NOMO-1 treated with dmso at 0.1 percent for 144 hours (cell line): Measurements from ENCODE around the gene MAP3K10.
"Not testable (repeated sequence)": the region's sequence is repeated elsewhere in the genome, so short reads cannot be mapped to it uniquely, and the experiment has no call there.

Experiments used
- DNase-seq: peaks from one replicate; lab custom pipeline; 2025; ENCODE audit not compliant: unreplicated experiment; lab: John Stamatoyannopoulos, UW

Gene MAP3K10

DNA sequence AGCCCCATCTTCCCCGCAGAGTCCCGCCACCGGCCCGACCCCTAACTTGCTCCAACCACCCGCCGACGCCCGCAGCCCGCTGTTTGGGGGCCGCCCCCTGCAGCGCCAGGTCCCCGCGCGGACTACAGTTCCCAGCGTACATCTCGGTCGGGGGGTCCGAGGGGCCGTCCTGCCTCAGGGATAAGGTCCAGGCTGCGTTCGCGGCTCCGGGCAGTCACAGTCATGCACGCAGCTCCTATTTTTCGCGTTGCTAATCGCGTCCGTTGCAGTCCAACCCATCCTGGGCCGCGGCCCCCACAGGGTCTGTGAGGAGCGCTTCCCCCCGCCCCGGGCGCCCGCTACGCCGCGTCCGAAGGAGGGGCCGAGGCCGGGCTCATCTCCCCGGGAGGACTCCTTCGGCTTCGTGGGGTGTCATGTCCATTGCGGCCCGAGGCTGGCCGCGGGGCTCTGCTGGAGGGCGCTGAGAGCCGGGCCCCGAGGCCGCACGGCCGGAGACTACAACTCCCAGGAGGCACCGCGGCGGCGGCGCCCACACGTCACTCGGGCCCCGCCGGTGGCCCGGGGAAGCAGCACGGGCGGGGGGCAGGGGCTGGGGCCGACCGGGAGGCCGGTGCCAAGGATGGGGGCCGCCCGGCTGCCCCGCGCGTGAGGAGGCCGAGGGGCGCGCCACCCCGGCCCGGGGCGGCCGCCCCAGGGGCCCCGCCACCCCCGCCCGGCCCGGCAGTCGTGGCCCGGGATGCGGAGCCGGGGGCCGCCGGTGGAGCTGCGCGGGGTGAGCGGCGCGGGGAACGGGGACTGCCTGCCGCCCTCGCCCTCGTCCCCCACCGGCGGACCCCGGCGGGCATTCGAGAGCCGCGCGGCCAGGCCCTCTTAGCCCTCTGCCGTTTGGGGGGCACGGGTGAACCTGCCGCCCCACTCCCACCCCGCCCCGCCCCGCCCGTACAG is at the start of gene MAP3K10:
MAP3K10 (plus strand) TSS at position 536 of the 945 bp plus-strand sequence. CDS start 606 bp downstream, outside the sequence.
- DNase-seq, result peak; percentile 39

DNA sequence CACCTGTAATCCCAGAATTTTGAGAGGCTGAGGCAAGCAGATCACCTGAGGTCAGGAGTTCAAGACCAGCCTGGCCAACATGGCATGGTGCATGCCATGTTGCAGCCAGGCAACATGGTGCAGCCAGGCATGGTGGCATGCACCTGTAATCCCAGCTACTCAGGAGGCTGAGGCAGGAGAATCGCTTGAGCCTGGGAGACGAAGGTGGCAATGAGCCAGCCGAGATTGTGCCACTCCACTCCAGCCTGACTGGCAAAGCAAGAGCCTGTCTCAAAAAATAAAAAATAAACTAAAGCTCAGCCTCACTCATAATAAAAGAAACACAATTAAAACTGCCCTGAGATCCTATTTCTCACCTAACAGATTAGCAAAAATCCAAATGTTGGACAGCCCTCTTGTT is 49.7 kb upstream of the MAP3K10 start:
- no peak for DNase-seq

GRCh38 chr19:40143612-40144011 is 47.6 kb upstream of the MAP3K10 start:
- DNase-seq, result peak; percentile 77

GRCh38 chr19:40144151-40144550 is 47.1 kb upstream of the MAP3K10 start:
- no peak for DNase-seq

DNA sequence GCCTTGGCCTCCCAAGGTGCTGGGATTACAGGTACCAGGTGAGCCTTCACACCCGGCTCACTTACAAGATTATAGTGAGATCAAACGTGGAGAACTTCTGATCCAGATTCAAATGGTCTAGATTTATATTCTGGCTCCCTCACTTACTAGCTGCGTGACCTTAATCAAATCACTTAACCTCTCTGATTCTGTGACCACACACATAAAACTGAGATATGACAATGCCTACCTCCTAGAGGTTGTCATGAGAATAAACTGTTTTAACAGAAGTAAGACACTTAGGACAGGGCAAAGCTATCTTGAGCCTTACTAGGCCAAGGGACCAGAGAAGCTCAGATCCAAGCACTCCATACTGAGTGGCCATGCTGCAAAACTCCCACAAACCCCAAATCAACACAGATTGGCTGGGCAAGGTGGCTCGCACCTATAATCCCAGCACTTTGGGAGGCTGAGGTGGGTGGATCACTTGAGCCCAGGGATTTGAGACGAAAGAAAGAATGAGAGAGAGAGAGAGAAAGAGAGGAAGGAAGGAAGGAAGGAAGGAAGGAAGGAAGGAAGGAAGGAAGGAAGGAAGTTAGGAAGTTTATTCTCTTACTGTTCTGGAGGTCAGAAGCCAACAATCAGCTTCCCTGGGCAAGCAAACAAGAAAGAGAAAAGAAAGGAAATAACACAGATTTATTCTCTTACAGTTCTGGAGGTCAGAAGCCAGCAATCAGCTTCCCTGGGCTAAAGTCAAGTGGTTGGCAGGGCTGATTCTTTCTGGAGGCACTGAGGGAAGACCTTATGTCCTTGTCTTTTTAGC is 46.1 kb upstream of the MAP3K10 start:
- DNase-seq, result no peak

DNA sequence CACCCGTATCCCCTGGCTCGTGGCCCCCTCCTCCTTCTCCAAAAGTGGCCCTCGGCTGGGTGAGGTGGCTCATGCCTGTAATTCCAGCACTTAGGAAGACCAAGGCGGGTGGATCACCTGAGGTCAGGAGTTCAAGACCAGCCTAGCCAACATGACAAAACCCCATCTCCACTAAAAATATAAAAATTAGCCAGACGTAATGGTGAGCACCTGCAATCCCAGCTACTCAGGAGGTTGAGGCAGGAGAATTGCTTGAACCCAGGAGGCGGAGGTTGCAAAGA is 45.5 kb upstream of the MAP3K10 start:
- not testable (repeated sequence) for DNase-seq

DNA sequence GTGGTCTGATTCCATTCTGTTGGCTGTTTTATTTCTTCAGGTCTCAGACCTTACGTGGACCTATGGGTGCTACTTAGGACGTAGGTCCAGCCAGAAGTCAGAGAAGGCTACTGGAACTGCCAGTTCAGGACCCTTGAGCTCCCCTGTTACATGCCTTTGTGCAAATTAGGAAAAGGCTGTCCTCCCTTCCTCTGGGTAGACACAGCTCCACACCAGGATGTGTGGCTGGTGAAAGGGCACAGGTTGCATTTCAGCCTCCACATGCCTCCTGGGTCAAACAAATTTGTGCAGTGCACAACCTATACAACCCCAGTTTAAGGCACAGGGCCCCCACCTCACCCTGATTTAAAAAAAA is 43.9 kb upstream of the MAP3K10 start:
- no peak for DNase-seq

DNA sequence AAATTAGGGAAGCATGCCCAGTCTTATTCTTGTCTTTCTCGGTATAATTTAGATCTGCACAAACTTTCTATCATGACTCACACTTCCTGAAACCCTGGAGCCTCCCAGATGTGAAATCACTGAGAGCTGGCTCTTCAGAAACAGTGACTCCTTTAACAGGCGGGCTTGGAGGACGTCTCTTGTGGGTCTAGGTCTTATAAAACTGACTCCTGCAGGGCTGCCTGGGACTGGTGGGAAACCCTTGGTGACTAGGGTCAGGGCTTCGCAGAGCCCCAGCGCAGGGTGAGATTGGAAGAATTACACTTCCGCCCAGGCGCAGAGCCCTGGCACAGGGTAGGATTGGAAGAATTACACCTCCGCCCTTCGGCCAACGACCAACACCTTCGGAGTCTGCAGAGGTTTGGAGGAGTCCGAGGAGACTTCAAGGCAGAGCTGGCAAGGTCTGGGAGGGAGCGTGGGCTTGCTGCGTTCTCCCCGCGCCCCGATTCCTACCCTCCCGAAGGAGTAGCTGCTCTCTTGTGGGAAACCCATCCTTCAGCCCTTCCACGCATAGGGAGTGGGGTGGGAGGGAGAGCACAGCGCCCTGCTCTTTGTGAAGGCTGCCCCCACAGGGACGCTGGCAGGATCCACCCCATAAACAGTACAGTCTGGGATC is 43.4 kb upstream of the MAP3K10 start:
- DNase-seq, result peak; percentile 83

DNA sequence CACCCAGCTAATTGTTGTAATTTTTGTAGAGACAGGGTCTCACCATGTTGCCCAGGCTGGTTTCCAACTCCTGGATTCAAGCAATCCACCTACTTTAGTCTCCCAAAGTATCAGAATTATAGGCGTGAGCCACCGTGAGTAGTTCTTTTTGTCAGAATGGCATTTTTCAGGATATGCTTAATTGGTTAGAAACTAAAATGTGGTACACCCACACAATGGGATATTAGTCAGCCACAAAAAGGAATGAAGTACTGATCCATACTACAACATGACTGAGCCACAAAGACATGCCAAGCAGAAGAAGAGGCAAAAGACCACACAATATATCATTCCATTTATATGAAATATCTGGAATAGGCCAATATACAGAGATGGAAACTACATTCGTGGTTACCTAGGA is 41.7 kb upstream of the MAP3K10 start:
- no peak for DNase-seq

DNA sequence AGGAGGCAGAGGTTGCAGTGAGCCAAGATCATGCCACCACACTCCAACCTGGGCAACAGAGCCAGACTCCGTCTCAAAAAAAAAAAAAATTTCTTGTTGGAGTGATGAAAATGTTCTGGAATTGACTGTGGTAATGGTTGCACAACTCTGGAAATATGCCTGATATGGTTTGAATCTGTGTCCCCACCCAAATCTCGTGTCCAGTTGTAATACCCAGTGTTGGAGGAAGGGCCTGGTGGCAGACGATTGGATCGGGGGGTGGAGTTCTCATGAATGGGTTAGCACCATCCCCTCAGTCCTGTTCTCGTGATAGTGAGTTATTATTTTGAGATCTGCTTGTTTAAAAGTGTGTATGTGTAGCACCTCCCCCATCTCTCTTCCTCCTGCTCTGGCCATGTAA is 41.1 kb upstream of the MAP3K10 start:
- DNase-seq, result no peak

DNA sequence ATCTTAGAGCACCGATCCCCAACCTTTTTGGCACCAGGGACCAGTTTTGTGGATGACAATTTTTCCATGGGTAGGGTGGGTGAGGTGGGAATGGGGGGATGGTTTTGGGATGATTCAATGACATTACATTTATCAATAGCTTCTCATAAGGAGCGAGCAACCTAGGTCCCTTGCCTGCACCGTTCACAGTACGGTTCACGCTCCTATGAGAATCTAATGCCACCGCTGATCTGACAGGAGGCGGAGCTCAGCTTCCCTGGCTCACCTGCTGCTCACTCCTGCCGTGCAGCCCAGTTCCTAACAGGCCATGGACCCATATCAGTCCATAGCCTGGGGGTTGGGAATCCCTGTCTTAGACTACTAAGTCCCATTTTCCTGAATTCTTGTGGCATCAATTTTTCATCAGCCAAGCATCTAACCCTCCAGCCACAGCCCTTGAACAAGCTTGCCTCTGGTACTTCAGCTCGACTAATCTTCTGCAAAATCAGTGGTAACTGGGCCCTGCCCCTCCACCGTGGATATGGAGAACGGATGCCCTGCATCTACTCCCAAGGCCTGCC is 37.0 kb upstream of the MAP3K10 start:
- no peak for DNase-seq

GRCh38 chr19:40155749-40156265 is 35.4 kb upstream of the MAP3K10 start:
- no peak for DNase-seq

DNA sequence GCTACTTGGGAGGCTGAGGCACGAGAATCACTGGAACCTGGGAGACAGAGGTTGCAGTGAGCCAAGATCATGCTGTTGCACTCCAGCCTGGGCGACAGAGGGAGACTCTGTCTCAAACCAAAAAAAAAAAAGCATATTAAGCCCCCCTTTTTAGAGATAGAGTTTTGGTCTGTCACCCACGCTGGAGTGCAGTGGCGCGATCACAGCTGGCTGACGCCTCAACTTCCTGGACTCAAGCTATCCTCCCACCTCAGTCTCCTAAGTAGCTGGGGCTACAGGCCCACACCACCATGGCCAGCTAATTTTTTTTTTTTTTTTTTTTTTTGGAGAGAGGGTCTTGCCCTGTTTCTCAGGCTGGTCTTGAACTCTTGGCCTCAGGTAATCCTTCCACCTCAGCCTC is 34.2 kb upstream of the MAP3K10 start:
- DNase-seq, result no peak

DNA sequence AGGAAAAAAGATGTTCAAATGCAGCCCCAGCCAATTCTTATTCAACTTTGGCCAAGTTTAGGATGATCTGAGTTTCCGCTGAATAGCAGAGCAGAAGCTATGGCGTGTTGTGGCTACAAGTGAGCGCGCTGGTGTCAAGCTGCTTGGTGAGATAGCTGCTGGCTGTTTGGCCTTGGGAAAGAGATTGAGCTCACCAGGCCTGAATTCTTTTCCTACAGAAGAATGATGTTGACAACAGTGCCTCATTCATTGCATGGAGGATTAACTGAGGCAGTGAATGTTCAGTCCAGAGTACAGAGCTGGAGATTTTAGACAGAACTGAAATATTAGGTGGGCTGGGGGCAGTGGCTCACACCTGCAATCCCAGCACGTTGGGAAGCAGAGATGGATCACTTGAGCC is 31.5 kb upstream of the MAP3K10 start:
- no peak for DNase-seq

GRCh38 chr19:40162104-40162503 is 29.1 kb upstream of the MAP3K10 start:
- no peak for DNase-seq

- no peak for DNase-seq
These were observed 27.6 kb upstream of the MAP3K10 start for GRCh38 chr19:40163541-40164129.

- peak; percentile 32 for DNase-seq
These were observed 25.8 kb upstream of the MAP3K10 start for GRCh38 chr19:40165362-40165937.

GRCh38 chr19:40169482-40170302 is 21.5 kb upstream of the MAP3K10 start:
- DNase-seq, result not testable (repeated sequence)

DNA sequence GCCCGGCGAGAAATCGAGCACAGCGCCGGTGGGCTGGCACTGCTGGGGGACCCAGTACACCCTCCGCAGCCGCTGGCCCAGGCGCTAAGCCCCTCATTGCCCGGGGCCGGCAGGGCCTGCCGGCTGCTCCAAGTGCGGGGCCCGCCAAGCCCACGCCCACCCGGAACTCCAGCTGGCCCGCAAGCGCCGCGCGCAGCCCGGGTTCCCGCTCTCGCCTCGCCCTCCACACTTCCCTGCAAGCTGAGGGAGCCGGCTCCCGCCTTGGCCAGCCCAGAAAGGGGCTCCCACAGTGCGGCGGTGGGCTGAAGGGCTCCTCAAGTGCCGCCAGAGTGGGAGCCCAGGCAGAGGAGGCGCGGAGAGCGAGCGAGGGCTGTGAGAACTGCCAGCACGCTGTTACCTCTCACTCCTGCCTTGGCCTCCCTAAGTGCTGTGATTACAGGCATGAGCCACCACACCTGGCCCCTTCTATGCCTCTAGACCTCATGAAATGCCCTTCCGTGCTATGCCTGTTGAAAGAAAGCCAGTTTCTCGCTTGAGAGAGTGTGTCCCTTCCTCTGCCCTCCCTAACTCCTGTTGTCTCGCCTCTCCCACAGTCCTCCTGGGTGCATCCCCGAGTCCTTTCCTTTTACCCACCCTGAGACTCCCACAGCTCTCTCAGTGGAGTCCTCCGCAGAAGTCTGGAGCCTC is 20.8 kb upstream of the MAP3K10 start:
- not testable (repeated sequence) for DNase-seq
